Memory B cell (primary cell): Measurements from ENCODE around the gene XIRP2.
"Not testable (repeated sequence)": the region's sequence is repeated elsewhere in the genome, so short reads cannot be mapped to it uniquely, and the experiment has no call there.

ENCODE experiments used
- ATAC-seq: fragments of 150-1000 bp; cut with Tn5 transposase; 2 replicates; pipeline ENCODE4 v1.10.0; 2021; ENCODE audit warnings: low read depth, mild to moderate bottlenecking, moderate library complexity
- DNase-seq, 2 donors: peaks; one replicate each; pipeline ENCODE4 v3.0.0; 2022; ENCODE audit warnings: low spot score in 2 of 2
- H3K27ac Mint-ChIP-seq: one replicate; pipeline ENCODE4 v1.8.0; 2022; ENCODE audit warnings: mild to moderate bottlenecking, moderate library complexity, mixed read lengths
- H3K27me3 Mint-ChIP-seq: one replicate; pipeline ENCODE4 v1.8.0; 2022; ENCODE audit warnings: mixed read lengths
- H3K36me3 Mint-ChIP-seq: one replicate; pipeline ENCODE4 v1.8.0; 2022; ENCODE audit warnings: mild to moderate bottlenecking, mixed read lengths
- H3K4me1 Mint-ChIP-seq: one replicate; pipeline ENCODE4 v1.8.0; 2022; ENCODE audit warnings: mixed read lengths
- H3K4me3 Mint-ChIP-seq: one replicate; pipeline ENCODE4 v1.8.0; 2022; ENCODE audit warnings: mild to moderate bottlenecking, moderate library complexity, mixed read lengths
- H3K9me3 Mint-ChIP-seq: one replicate; pipeline ENCODE4 v1.8.0; 2022; ENCODE audit warnings: mixed read lengths

The XIRP2 gene

GRCh38 chr2:167028503-167028902 is 140.2 kb downstream of the XIRP2 start:
- Mint-ChIP-seq H3K9me3 (peaks cover 6% of the 10 kb centered on the region), H3K4me3 (no peak overlapping the region), H3K27ac (no peak overlapping the region), H3K4me1 (no peaks in the 10 kb centered on the region), H3K27me3 (no peaks in the 10 kb centered on the region), H3K36me3 (no peaks in the 10 kb centered on the region)
- no peak for DNase-seq
- no peak for ATAC-seq

- H3K9me3 Mint-ChIP-seq, result peaks cover 18% of the 10 kb centered on the region
- not testable (repeated sequence) for H3K27ac Mint-ChIP-seq
Observed at GRCh38 chr2:167034976-167035375, 146.7 kb downstream of the XIRP2 start.

GRCh38 chr2:167048829-167049228 is 160.5 kb downstream of the XIRP2 start:
- Mint-ChIP-seq H3K36me3 (no peaks in the 10 kb centered on the region), H3K27ac (no peak overlapping the region), H3K27me3 (no peaks in the 10 kb centered on the region), H3K4me1 (no peaks in the 10 kb centered on the region), H3K4me3 (no peak overlapping the region), H3K9me3 (no peaks in the 10 kb centered on the region)
- DNase-seq (no peak), ATAC-seq (no peak)

More at GRCh38 chr2:167034976-167035375, 146.7 kb downstream of the XIRP2 start:
- ATAC-seq, H3K27me3 Mint-ChIP-seq, H3K4me1 Mint-ChIP-seq, H3K4me3 Mint-ChIP-seq, H3K36me3 Mint-ChIP-seq, DNase-seq: not testable (repeated sequence)

- ATAC-seq (no peak), DNase-seq (no peak)
- Mint-ChIP-seq H3K27me3 (no peaks in the 10 kb centered on the region), H3K9me3 (no peaks in the 10 kb centered on the region), H3K36me3 (no peaks in the 10 kb centered on the region), H3K27ac (no peak overlapping the region), H3K4me1 (no peaks in the 10 kb centered on the region), H3K4me3 (no peak overlapping the region)
Observed at GRCh38 chr2:167049659-167050058, 161.4 kb downstream of the XIRP2 start.

GRCh38 chr2:167052825-167053224 is 164.5 kb downstream of the XIRP2 start:
- Mint-ChIP-seq H3K9me3 (no peaks in the 10 kb centered on the region), H3K36me3 (no peaks in the 10 kb centered on the region), H3K27ac (no peak overlapping the region), H3K4me1 (no peaks in the 10 kb centered on the region), H3K27me3 (no peaks in the 10 kb centered on the region), H3K4me3 (no peak overlapping the region)
- ATAC-seq (no peak), DNase-seq (no peak)

- no peak for ATAC-seq
- Mint-ChIP-seq H3K4me1 (no peaks in the 10 kb centered on the region), H3K27me3 (no peaks in the 10 kb centered on the region), H3K4me3 (no peak overlapping the region), H3K27ac (no peak overlapping the region), H3K36me3 (no peaks in the 10 kb centered on the region), H3K9me3 (peaks cover 4% of the 10 kb centered on the region)
- DNase-seq, result no peak
Observed at GRCh38 chr2:167054881-167055280, 166.6 kb downstream of the XIRP2 start.

- no peak for ATAC-seq
Observed at GRCh38 chr2:167057446-167057845, 169.2 kb downstream of the XIRP2 start.

GRCh38 chr2:167059173-167059572 is 170.9 kb downstream of the XIRP2 start:
- H3K27ac Mint-ChIP-seq, result no peak overlapping the region
- H3K4me1 Mint-ChIP-seq, result no peaks in the 10 kb centered on the region
- no peak overlapping the region for H3K4me3 Mint-ChIP-seq
- ATAC-seq, result no peak
- H3K9me3 Mint-ChIP-seq, result peaks cover 4% of the 10 kb centered on the region
- H3K27me3 Mint-ChIP-seq, result no peaks in the 10 kb centered on the region
- DNase-seq, result no peak
- no peaks in the 10 kb centered on the region for H3K36me3 Mint-ChIP-seq

More at GRCh38 chr2:167057446-167057845, 169.2 kb downstream of the XIRP2 start:
- no peaks in the 10 kb centered on the region for H3K4me1 Mint-ChIP-seq
- peaks cover 4% of the 10 kb centered on the region for H3K9me3 Mint-ChIP-seq
- H3K4me3 Mint-ChIP-seq, result no peak overlapping the region
- no peaks in the 10 kb centered on the region for H3K27me3 Mint-ChIP-seq
- DNase-seq, result no peak
- no peaks in the 10 kb centered on the region for H3K36me3 Mint-ChIP-seq
- H3K27ac Mint-ChIP-seq, result no peak overlapping the region

- no peaks in the 10 kb centered on the region for H3K36me3 Mint-ChIP-seq
- DNase-seq, result no peak
- H3K27ac Mint-ChIP-seq, result no peak overlapping the region
- H3K27me3 Mint-ChIP-seq, result no peaks in the 10 kb centered on the region
- H3K9me3 Mint-ChIP-seq, result no peaks in the 10 kb centered on the region
- ATAC-seq, result no peak
- H3K4me1 Mint-ChIP-seq, result no peaks in the 10 kb centered on the region
- no peak overlapping the region for H3K4me3 Mint-ChIP-seq
Observed at GRCh38 chr2:167069855-167070254, 181.6 kb downstream of the XIRP2 start.

- H3K27me3 Mint-ChIP-seq, H3K27ac Mint-ChIP-seq, H3K4me1 Mint-ChIP-seq, H3K36me3 Mint-ChIP-seq, H3K9me3 Mint-ChIP-seq, DNase-seq, ATAC-seq, H3K4me3 Mint-ChIP-seq: not testable (repeated sequence)
Observed at GRCh38 chr2:167075708-167076107, 187.4 kb downstream of the XIRP2 start.

- H3K27ac Mint-ChIP-seq, ATAC-seq, DNase-seq, H3K27me3 Mint-ChIP-seq, H3K36me3 Mint-ChIP-seq, H3K4me3 Mint-ChIP-seq, H3K4me1 Mint-ChIP-seq: not testable (repeated sequence)
- peaks cover 10% of the 10 kb centered on the region for H3K9me3 Mint-ChIP-seq
Observed at GRCh38 chr2:167098931-167099330, 210.7 kb downstream of the XIRP2 start.

- Mint-ChIP-seq H3K36me3 (no peaks in the 10 kb centered on the region), H3K4me1 (no peaks in the 10 kb centered on the region)
Observed at GRCh38 chr2:167100506-167100905, 212.2 kb downstream of the XIRP2 start.

GRCh38 chr2:167103028-167103756 is 214.9 kb downstream of the XIRP2 start:
- Mint-ChIP-seq H3K36me3 (no peaks in the 10 kb centered on the region), H3K9me3 (peaks cover 3% of the 10 kb centered on the region), H3K27me3 (no peaks in the 10 kb centered on the region), H3K4me3 (no peak overlapping the region), H3K4me1 (no peaks in the 10 kb centered on the region), H3K27ac (no peak overlapping the region)
- no peak for ATAC-seq
- DNase-seq, result no peak

More at GRCh38 chr2:167100506-167100905, 212.2 kb downstream of the XIRP2 start:
- H3K27me3 Mint-ChIP-seq, result no peaks in the 10 kb centered on the region
- H3K27ac Mint-ChIP-seq, result no peak overlapping the region
- H3K9me3 Mint-ChIP-seq, result peaks cover 10% of the 10 kb centered on the region
- no peak for ATAC-seq
- DNase-seq, result no peak
- H3K4me3 Mint-ChIP-seq, result no peak overlapping the region

- no peak overlapping the region for H3K4me3 Mint-ChIP-seq
- H3K36me3 Mint-ChIP-seq, result no peaks in the 10 kb centered on the region
- DNase-seq (no peak), ATAC-seq (no peak)
- H3K27me3 Mint-ChIP-seq, result no peaks in the 10 kb centered on the region
- H3K9me3 Mint-ChIP-seq, result peaks cover 3% of the 10 kb centered on the region
- no peak overlapping the region for H3K27ac Mint-ChIP-seq
- no peaks in the 10 kb centered on the region for H3K4me1 Mint-ChIP-seq
Observed at GRCh38 chr2:167103757-167104133, 215.5 kb downstream of the XIRP2 start.

- no peak for DNase-seq
- Mint-ChIP-seq H3K4me1 (no peaks in the 10 kb centered on the region), H3K36me3 (no peaks in the 10 kb centered on the region), H3K9me3 (peaks cover 5% of the 10 kb centered on the region), H3K27me3 (no peaks in the 10 kb centered on the region), H3K4me3 (no peak overlapping the region), H3K27ac (no peak overlapping the region)
- ATAC-seq, result no peak
Observed at GRCh38 chr2:167104691-167105090, 216.4 kb downstream of the XIRP2 start.
